GM12878 (cell line): ENCODE results near the gene CYP26A1. TPM values are rescaled to one million over a fixed set of nuclear protein-coding genes. Genes with fewer than 3 reads are reported as not detected.

ENCODE experiments used
- ATAC-seq: fragments of 200-7000 bp; cut with Tn5 transposase; 3 replicates; pipeline ENCODE4 v1.9.1; 2020; ENCODE audit warnings: mild to moderate bottlenecking, moderate library complexity
- BruUV-seq: library from RNA; stranded (reverse); fragments of 400-500 nt; replicated peaks from 2 replicates; lab custom pipeline; 2021; lab: Mats Ljungman, UMichigan
- CTCF ChIA-PET: fragments of 300-600 bp; sonication (Branson Sonifier 250); formaldehyde crosslinking; extraction: SDS; loops from one replicate; lab custom pipeline; 2021; ENCODE audit warnings: inconsistent platforms; lab: Yijun Ruan, JAX
- POLR2A ChIA-PET: fragments of 350-600 bp; formaldehyde crosslinking; extraction: SDS; loops from one replicate; lab custom pipeline; 2021; ENCODE audit warnings: inconsistent platforms; lab: Charles Lee
- RAD21 ChIA-PET: fragments of 300-600 bp; sonication (Branson Sonifier 250); formaldehyde crosslinking; loops from one replicate; lab custom pipeline; 2023; ENCODE audit warnings: antibody characterized with exemption; ENCODE audit not compliant: unreplicated experiment; lab: Charles Lee
- SMC1A ChIA-PET: fragments of 300-600 bp; sonication (Branson Sonifier 250); formaldehyde crosslinking; loops from one replicate; lab custom pipeline; 2023; ENCODE audit not compliant: unreplicated experiment, uncharacterized antibody; lab: Charles Lee
- DNase-seq: peaks from one replicate; pipeline ENCODE4 v3.0.0-alpha.2; 2011; ENCODE audit warnings: low read depth, low spot score
- FAIRE-seq: peaks from 3 replicates; lab custom pipeline; 2011; peaks lifted over from hg19 to GRCh38; lab: Jason Lieb, UNC
- H2AFZ ChIP-seq: 2 replicates; pipeline ENCODE4 v1.6.0; 2011; ENCODE audit warnings: low read depth, low read length, control low read depth; ENCODE audit not compliant: control insufficient read depth
- H3K27ac ChIP-seq: 2 replicates; pipeline ENCODE4 v1.5.1; 2011; ENCODE audit warnings: control low read depth; ENCODE audit not compliant: control insufficient read depth, insufficient read depth
- H3K27me3 ChIP-seq, 2 experiments: replicated peaks in 1 of 2; 2 replicates each; pipeline versions ENCODE4 v1.6.0 to v1.6.1; 2011; ENCODE audit warnings: low read length in 1 of 2; ENCODE audit not compliant: control insufficient read depth in 2 of 2, insufficient read depth in 2 of 2
- H3K36me3 ChIP-seq, 2 experiments: 2 replicates each; pipeline ENCODE4 v1.5.1; 2011; ENCODE audit warnings: low read length in 1 of 2; ENCODE audit not compliant: control insufficient read depth in 2 of 2, insufficient read depth in 2 of 2
- H3K4me1 ChIP-seq: 2 replicates; pipeline ENCODE4 v1.6.1; 2011; ENCODE audit warnings: mild to moderate bottlenecking, low read length, moderate library complexity, mixed read lengths; ENCODE audit not compliant: control insufficient read depth, insufficient read depth
- H3K4me2 ChIP-seq: 2 replicates; pipeline ENCODE4 v1.6.0; 2011; ENCODE audit warnings: control low read depth; ENCODE audit not compliant: control insufficient read depth, insufficient read depth
- H3K4me3 ChIP-seq: fragments of 200-600 bp; sonication (generic); 2 replicates; pipeline ENCODE4 v1.5.1; 2016
- H3K79me2 ChIP-seq: 2 replicates; pipeline ENCODE4 v1.6.0; 2011; ENCODE audit warnings: low read length; ENCODE audit not compliant: control insufficient read depth, insufficient read depth
- H3K9ac ChIP-seq: 2 replicates; pipeline ENCODE4 v1.8.0; 2011; ENCODE audit warnings: low read length, control low read depth, mixed read lengths; ENCODE audit not compliant: control insufficient read depth, insufficient read depth
- H3K9me3 ChIP-seq: replicated peaks from 3 replicates; pipeline ENCODE4 v1.5.1; 2011; ENCODE audit warnings: mild to moderate bottlenecking, low read length; ENCODE audit not compliant: control insufficient read depth, insufficient read depth
- H4K20me1 ChIP-seq: 2 replicates; pipeline ENCODE4 v1.6.0; 2011; ENCODE audit not compliant: control insufficient read depth, insufficient read depth
- ASH2L ChIP-seq: fragments of 300-600, 200-600 bp; sonication (generic); IDR thresholded peaks from 2 replicates; pipeline ENCODE4 v1.6.1; 2017; ENCODE audit warnings: low read depth, mild to moderate bottlenecking, borderline replicate concordance
- ATF3 ChIP-seq: IDR thresholded peaks from 2 replicates; pipeline ENCODE4 v1.6.1; 2011; ENCODE audit warnings: low read depth, mild to moderate bottlenecking, low read length, moderate library complexity, borderline replicate concordance; ENCODE audit errors: extremely low read depth
- BACH1 ChIP-seq: fragments of 450-650 bp; IDR thresholded peaks from 2 replicates; pipeline ENCODE4 v1.6.1; 2017; ENCODE audit warnings: mild to moderate bottlenecking, borderline replicate concordance
- ESRRA ChIP-seq: IDR thresholded peaks from 2 replicates; pipeline ENCODE4 v1.6.1; 2012; ENCODE audit warnings: mild to moderate bottlenecking, low read length, improper control_type of control experiment
- KAT2A ChIP-seq: conservative IDR thresholded peaks from 2 replicates; pipeline ENCODE4 v1.6.1; 2011; ENCODE audit warnings: low read depth, low read length; ENCODE audit not compliant: control insufficient read depth
- LARP7 ChIP-seq: fragments of 450-650 bp; IDR thresholded peaks from 2 replicates; pipeline ENCODE4 v1.6.1; 2017; ENCODE audit warnings: mild to moderate bottlenecking
- MAX ChIP-seq: IDR thresholded peaks from 2 replicates; pipeline ENCODE4 v1.6.1; 2012; ENCODE audit warnings: low read depth, low read length, improper control_type of control experiment
- MTA3 ChIP-seq: IDR thresholded peaks from 2 replicates; pipeline ENCODE4 v1.6.1; 2012; ENCODE audit warnings: low read length, inconsistent platforms, borderline replicate concordance
- NFXL1 ChIP-seq: fragments of 450-650 bp; IDR thresholded peaks from 2 replicates; pipeline ENCODE4 v1.6.1; 2017; ENCODE audit warnings: antibody characterized with exemption, mild to moderate bottlenecking, borderline replicate concordance
- NR2F1 ChIP-seq: fragments of 450-650 bp; conservative IDR thresholded peaks from 2 replicates; pipeline ENCODE4 v1.6.1; 2017; ENCODE audit warnings: mild to moderate bottlenecking
- SMC3 ChIP-seq: IDR thresholded peaks from 2 replicates; pipeline ENCODE4 v1.6.1; 2011; ENCODE audit warnings: low read length, improper control_type of control experiment, borderline replicate concordance
- YBX1 ChIP-seq: fragments of 450-650 bp; IDR thresholded peaks from 2 replicates; pipeline ENCODE4 v1.6.1; 2016; ENCODE audit warnings: antibody characterized with exemption
- WGBS: methylation state at CpG from one replicate; pipeline ENCODE4 v1.1.6; 2016; ENCODE audit warnings: low lambda C conversion rate; ENCODE audit not compliant: insufficient replicate concordance, insufficient coverage; ENCODE audit errors: missing lambda C conversion rate; 5-methylcytosine and 5-hydroxymethylcytosine counted together
- in situ Hi-C: fragments of 300-500 bp; cut with MboI; formaldehyde crosslinking; loops from 9 replicates; pipeline ENCODE4 v1.14.3; 2018; ENCODE audit warnings: mixed read lengths
- intact Hi-C: fragments of 100-400 bp; cut with micrococcal nuclease; formaldehyde crosslinking; loops from one replicate; pipeline ENCODE4 v1.14.2; 2022; ENCODE audit not compliant: unreplicated experiment
- polyA plus RNA-seq, 11 experiments: library from polyadenylated mRNA; depleted of rRNA in 4 of 11; unstranded in 6 of 11; stranded (reverse) in 5 of 11; fragments of >200 nt; fragmentation: Nextera tagmentation in 4 of 11; fragmentation: Illumina TruSeq in 1 of 11; extraction: Ambion mirVana in 4 of 11; extraction: Trizol in 1 of 11; gene quantifications; 1 replicate in 1 of 11; 2 replicates in 10 of 11; pipeline versions ENCODE4 v1.2.1 to v1.2.3, GENCODE V29; 2011 to 2016; ENCODE audit warnings: inconsistent platforms in 2 of 11, missing spikeins in 2 of 11, low read depth in 1 of 11
- total RNA-seq, 4 experiments: library from RNA; depleted of rRNA in 3 of 4; stranded (reverse); fragments of >200 nt in 3 of 4; fragmentation: Illumina TruSeq in 1 of 4; extraction: Trizol in 1 of 4; gene quantifications; 2 replicates each; pipeline versions ENCODE4 v1.2.1 to v1.2.3, GENCODE V29; 2013 to 2021

The CYP26A1 gene
- total and polyA plus RNA-seq, 10 of the 15 experiments (the other 5 are each of a cell fraction or from before 2014, with no cell fraction given) = not detected

GRCh38 chr10:93028883-93029282 lies 44.8 kb upstream of the CYP26A1 start:
- H3K4me1 ChIP-seq = no peaks in the 10 kb centered on the region
- ChIA-PET CTCF (no interaction called here), SMC1A (no interaction called here), POLR2A (no interaction called here), RAD21 (no interaction called here)
- H3K36me3 ChIP-seq = no peaks in the 10 kb centered on the region
- no peaks in the 10 kb centered on the region for H4K20me1 ChIP-seq
- no peak overlapping the region for H3K27ac ChIP-seq
- H3K4me3 ChIP-seq = no peak overlapping the region
- H3K27me3 ChIP-seq = no peaks in the 10 kb centered on the region
- DNase-seq (no peak), FAIRE-seq (no peak), ATAC-seq (no peak)
- no peak overlapping the region for H2AFZ ChIP-seq
- H3K79me2 ChIP-seq = no peaks in the 10 kb centered on the region
- BruUV-seq = no TSS peak
- no peaks in the 10 kb centered on the region for H3K9me3 ChIP-seq
- H3K4me2 ChIP-seq = no peak overlapping the region
- 71% methylated on average over 2 of the region's 2 CpGs for WGBS
- intact Hi-C loops = no loop called here
- no peak overlapping the region for H3K9ac ChIP-seq
- in situ Hi-C loops = no loop called here
- TF ChIP-seq YBX1 (no peak), KAT2A (no peak), MAX (no peak), ATF3 (no peak), ESRRA (no peak), BACH1 (no peak), SMC3 (no peak), MTA3 (no peak)
- TF ChIP-seq, all 136 proteins: peak for 0

GRCh38 chr10:93030409-93030808 lies 43.3 kb upstream of the CYP26A1 start:
- ChIA-PET SMC1A (interaction anchor here (1.4 kb wide), 1 partner anchor 10 kb away, joined by 4 read pairs; no protein-coding TSS in a partner anchor), CTCF (interaction anchor here (1.7 kb wide), 1 partner anchor 24 kb away, joined by 6 read pairs; no protein-coding TSS in a partner anchor)
- H3K79me2 ChIP-seq = no peaks in the 10 kb centered on the region
- H3K36me3 ChIP-seq = no peaks in the 10 kb centered on the region
- intact Hi-C loops = no loop called here
- no peak overlapping the region for H3K4me3 ChIP-seq
- in situ Hi-C loops = no loop called here
- FAIRE-seq = no peak
- no peaks in the 10 kb centered on the region for H3K9me3 ChIP-seq
- TF ChIP-seq NR2F1 (no peak), MAX (no peak), ASH2L (no peak), NFXL1 (no peak), LARP7 (no peak)
- TF ChIP-seq, all 136 proteins: peak for 0
- ChIA-PET RAD21 (no interaction called here), POLR2A (no interaction called here)
- no TSS peak for BruUV-seq
- Histone ChIP-seq H3K27me3 (no peaks in the 10 kb centered on the region), H3K4me1 (no peaks in the 10 kb centered on the region), H2AFZ (no peak overlapping the region), H3K4me2 (no peak overlapping the region), H3K9ac (no peak overlapping the region), H4K20me1 (no peaks in the 10 kb centered on the region), H3K27ac (no peak overlapping the region)
- no peak for DNase-seq
- ATAC-seq = no peak
